Gastrocnemius medialis (tissue), 4 donors: Measurements from ENCODE around the gene TIGD1.

ENCODE experiments used
- POLR2A ChIP-seq, 2 donors: fragments of 450-650 bp; IDR thresholded peaks; one replicate each; pipeline ENCODE4 v1.6.1; 2017; ENCODE audit warnings: antibody characterized with exemption in 2 of 2, mild to moderate bottlenecking in 2 of 2, moderate library complexity in 2 of 2
- TF ChIP-seq, protein P1 (sequence below), 5 experiments: fragments of 450-650 bp in 3 of 5; fragments of 200-600 bp in 2 of 5; sonication (generic) in 2 of 5; IDR thresholded peaks in 4 of 5; conservative IDR thresholded peaks in 1 of 5; 1 replicate in 4 of 5; 2 replicates in 1 of 5; pipeline ENCODE4 v1.5.1; 2016 to 2019; ENCODE audit warnings: antibody characterized with exemption in 5 of 5, mild to moderate bottlenecking in 3 of 5, moderate library complexity in 3 of 5

- TF ChIP-seq, protein P1, sequence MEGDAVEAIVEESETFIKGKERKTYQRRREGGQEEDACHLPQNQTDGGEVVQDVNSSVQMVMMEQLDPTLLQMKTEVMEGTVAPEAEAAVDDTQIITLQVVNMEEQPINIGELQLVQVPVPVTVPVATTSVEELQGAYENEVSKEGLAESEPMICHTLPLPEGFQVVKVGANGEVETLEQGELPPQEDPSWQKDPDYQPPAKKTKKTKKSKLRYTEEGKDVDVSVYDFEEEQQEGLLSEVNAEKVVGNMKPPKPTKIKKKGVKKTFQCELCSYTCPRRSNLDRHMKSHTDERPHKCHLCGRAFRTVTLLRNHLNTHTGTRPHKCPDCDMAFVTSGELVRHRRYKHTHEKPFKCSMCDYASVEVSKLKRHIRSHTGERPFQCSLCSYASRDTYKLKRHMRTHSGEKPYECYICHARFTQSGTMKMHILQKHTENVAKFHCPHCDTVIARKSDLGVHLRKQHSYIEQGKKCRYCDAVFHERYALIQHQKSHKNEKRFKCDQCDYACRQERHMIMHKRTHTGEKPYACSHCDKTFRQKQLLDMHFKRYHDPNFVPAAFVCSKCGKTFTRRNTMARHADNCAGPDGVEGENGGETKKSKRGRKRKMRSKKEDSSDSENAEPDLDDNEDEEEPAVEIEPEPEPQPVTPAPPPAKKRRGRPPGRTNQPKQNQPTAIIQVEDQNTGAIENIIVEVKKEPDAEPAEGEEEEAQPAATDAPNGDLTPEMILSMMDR (IDR thresholded peaks at IDR 0.05 in 4 of 5, conservative IDR thresholded peaks at IDR 0.05 in 1 of 5): no peak
- peak in 1 of 2 donors; percentile 57 for TF ChIP-seq POLR2A (IDR thresholded peaks at IDR 0.05)
Observed at GRCh38 chr2:232539298-232540231, 10.8 kb downstream of the TIGD1 start, which contains the start of gene CHRNG.
